Esophagus muscularis mucosa (tissue), 4 donors: ENCODE results near the gene CLEC16A. TPM values are rescaled to one million over a fixed set of nuclear protein-coding genes. Genes with fewer than 3 reads are reported as not detected.
"Not testable (repeated sequence)": the region's sequence is repeated elsewhere in the genome, so short reads cannot be mapped to it uniquely, and the experiment has no call there.

ENCODE experiments used
- DNase-seq: peaks from one replicate; pipeline ENCODE4 v3.0.0-alpha.2; 2017; ENCODE audit errors: extremely low spot score
- H3K27ac ChIP-seq, 4 donors: fragments of 200-600 bp; sonication (generic); replicated peaks in 1 of 4; 1 replicate in 3 of 4; 2 replicates in 1 of 4; pipeline ENCODE4 v1.5.1; 2016 to 2019; ENCODE audit warnings: mild to moderate bottlenecking in 1 of 4
- H3K27me3 ChIP-seq, 4 donors: fragments of 200-600 bp; sonication (generic); one replicate each; pipeline versions ENCODE4 v1.5.1 to v1.6.0; 2016 to 2019
- H3K36me3 ChIP-seq, 4 donors: fragments of 200-600 bp; sonication (generic); one replicate each; pipeline ENCODE4 v1.5.1; 2016 to 2019
- H3K4me1 ChIP-seq, 4 donors: fragments of 200-600 bp; sonication (generic); one replicate each; pipeline ENCODE4 v1.5.1; 2016 to 2019
- H3K4me3 ChIP-seq, 4 donors: fragments of 200-600 bp; sonication (generic); 1 replicate in 2 of 4; 2 replicates in 2 of 4; pipeline ENCODE4 v1.5.1; 2016 to 2019; ENCODE audit warnings: mild to moderate bottlenecking in 4 of 4, moderate library complexity in 1 of 4
- H3K9me3 ChIP-seq, 4 donors: fragments of 200-600 bp; sonication (generic); 1 replicate in 3 of 4; 2 replicates in 1 of 4; pipeline ENCODE4 v1.5.1; 2016 to 2019
- EP300 ChIP-seq: sonication (generic); formaldehyde crosslinking; IDR thresholded peaks from one replicate; pipeline ENCODE4 v1.6.1; 2017; ENCODE audit warnings: antibody characterized with exemption
- POLR2A ChIP-seq: fragments of 450-650 bp; IDR thresholded peaks from one replicate; pipeline ENCODE4 v1.6.1; 2017; ENCODE audit warnings: antibody characterized with exemption, moderate library complexity, mild to moderate bottlenecking, low read depth
- POLR2AphosphoS5 ChIP-seq, 2 donors: sonication (generic); formaldehyde crosslinking; IDR thresholded peaks; one replicate each; pipeline ENCODE4 v1.6.1; 2017; ENCODE audit warnings: antibody characterized with exemption in 2 of 2
- WGBS: methylation state at CpG from one replicate; pipeline ENCODE4 v1.1.5; 2018; 5-methylcytosine and 5-hydroxymethylcytosine counted together
- intact Hi-C: fragments of 100-400 bp; cut with DNase I; formaldehyde crosslinking; loops from one replicate; pipeline ENCODE4 v1.15.1; 2023
- total RNA-seq, 4 donors: library from RNA; depleted of rRNA; stranded (reverse); fragments of >200 nt; gene quantifications; one replicate each; pipeline versions ENCODE4 v1.1.0 to v1.2.1, GENCODE V29; 2016
- TF ChIP-seq, protein P1 (sequence below), 3 experiments: fragments of 200-600 bp in 2 of 3; fragments of 450-650 bp in 1 of 3; sonication (generic) in 2 of 3; IDR thresholded peaks; one replicate each; pipeline ENCODE4 v1.5.1; 2017 to 2019; ENCODE audit warnings: antibody characterized with exemption in 3 of 3, mild to moderate bottlenecking in 2 of 3, moderate library complexity in 1 of 3

Gene CLEC16A
- total RNA-seq, 4 donors from 2014 or later, result 22.3 to 34.7 (median 29.2) TPM

DNA sequence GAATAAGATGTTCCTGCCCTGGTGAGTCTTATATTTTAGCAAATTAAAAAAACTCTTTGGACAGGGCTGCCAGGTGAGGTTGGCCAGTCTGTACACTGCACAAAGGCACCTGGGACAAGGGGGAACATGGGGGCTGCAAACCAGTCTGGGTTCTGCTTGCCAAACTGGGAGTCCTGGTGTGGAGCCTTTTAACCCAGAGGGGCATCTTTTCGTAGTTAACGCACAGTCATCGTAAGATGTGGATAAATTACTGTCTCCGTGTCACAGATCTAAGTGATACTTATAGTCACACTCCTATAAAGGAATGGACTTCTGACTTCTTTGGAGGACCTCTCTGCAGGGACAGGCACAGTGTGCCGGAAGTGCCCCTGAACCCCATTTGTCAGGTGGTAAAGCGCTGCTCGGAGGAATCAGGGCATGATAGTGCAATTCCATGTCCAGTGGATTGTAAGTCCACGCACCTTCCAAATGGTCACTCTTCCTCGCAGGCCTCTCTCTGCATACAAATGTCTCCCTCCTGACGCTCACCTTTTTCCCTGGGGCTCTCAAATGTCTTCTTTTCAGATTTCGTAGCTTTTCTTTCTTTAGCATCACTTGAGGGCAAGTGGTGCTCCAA is 16.8 kb upstream of the CLEC16A start:
- H3K36me3 ChIP-seq, result peaks cover 26 to 86% (median 66%) of the 10 kb centered on the region in 4 donors
- TF ChIP-seq EP300 (no peak), POLR2AphosphoS5 (IDR thresholded peaks at IDR 0.05) (no peak), POLR2A (no peak)
- TF ChIP-seq, protein P1, sequence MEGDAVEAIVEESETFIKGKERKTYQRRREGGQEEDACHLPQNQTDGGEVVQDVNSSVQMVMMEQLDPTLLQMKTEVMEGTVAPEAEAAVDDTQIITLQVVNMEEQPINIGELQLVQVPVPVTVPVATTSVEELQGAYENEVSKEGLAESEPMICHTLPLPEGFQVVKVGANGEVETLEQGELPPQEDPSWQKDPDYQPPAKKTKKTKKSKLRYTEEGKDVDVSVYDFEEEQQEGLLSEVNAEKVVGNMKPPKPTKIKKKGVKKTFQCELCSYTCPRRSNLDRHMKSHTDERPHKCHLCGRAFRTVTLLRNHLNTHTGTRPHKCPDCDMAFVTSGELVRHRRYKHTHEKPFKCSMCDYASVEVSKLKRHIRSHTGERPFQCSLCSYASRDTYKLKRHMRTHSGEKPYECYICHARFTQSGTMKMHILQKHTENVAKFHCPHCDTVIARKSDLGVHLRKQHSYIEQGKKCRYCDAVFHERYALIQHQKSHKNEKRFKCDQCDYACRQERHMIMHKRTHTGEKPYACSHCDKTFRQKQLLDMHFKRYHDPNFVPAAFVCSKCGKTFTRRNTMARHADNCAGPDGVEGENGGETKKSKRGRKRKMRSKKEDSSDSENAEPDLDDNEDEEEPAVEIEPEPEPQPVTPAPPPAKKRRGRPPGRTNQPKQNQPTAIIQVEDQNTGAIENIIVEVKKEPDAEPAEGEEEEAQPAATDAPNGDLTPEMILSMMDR (IDR thresholded peaks at IDR 0.05), result no peak
- WGBS, result 98% methylated on average over 11 of the region's 11 CpGs
- H3K4me1 ChIP-seq, result peaks cover 31 to 43% (median 34%) of the 10 kb centered on the region in 4 donors
- intact Hi-C loops, result no loop called here
- DNase-seq, result no peak
- H3K27ac ChIP-seq, result no peak overlapping the region
- H3K27me3 ChIP-seq, result no peaks in the 10 kb centered on the region
- H3K4me3 ChIP-seq, result no peak overlapping the region
- H3K9me3 ChIP-seq, result no peaks in the 10 kb centered on the region

DNA sequence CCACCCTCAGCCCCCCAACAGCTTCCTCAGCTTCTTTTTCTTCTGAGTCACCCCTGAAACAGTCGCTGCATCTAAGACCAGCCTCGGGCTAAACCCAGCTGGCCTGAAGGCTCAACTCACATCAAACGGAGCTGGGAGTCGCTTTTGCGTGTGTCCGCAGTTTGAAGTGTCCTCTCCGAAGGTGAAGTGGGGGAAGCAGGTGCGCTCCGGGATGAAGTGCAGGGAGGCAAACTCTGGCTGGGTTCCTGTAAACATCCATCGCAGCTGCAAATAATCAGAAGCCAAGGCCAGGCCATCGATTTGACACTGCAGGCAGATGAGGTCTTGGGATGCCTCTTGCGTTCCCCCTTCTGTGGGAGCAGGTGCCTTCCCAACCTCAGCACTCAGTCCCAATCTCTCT is 15.3 kb upstream of the CLEC16A start:
- H3K9me3 ChIP-seq, H3K4me3 ChIP-seq, intact Hi-C loops, H3K27me3 ChIP-seq, DNase-seq, H3K27ac ChIP-seq: not testable (repeated sequence)
- Histone ChIP-seq H3K36me3 (peaks cover 26 to 98% (median 76%) of the 10 kb centered on the region in 4 donors), H3K4me1 (peaks cover 27 to 43% (median 34%) of the 10 kb centered on the region in 4 donors)
- 86% methylated on average over 12 of the region's 12 CpGs for WGBS

DNA sequence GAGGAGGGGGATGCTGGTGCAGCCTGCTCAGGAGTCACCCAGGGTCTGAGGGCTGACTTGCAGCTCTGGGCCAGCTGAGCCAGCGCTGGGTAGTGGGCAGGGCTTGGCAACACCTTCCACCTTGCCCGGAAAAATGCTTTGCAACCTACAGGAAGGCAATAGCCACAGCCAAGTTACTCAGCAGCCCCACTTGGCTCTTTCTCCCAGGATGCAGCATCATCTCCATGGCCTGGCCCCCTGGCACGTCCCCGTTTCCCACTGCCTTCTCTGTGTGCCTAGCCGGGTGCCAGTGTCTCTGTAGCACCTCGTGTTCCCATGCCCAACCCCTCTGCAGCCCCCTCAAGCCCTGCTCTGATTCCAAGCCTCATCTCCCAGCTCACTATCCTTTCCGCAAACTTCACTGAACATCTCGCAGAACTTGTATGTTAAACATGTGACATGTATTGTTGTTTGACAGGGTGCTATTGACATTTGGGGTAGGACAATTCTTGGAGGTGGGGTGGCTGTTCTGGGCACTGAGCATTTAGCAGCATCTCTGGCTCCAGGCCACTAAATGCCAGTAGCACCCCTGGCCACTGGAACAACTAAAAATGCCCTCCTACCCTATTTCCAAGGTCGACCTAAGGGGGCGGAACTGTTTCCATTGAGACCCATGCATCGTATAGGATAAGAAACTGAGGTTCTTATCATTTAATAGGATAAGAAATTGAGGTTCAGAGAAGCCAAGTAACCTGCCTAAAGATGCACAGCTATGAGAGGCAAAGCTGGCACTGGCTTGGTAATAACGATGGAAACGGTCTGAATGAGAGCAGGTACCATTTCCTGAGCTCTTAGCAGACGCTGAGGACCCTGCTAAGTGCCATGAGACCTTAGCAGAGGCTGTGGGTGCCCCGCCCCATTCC is 14.3 kb upstream of the CLEC16A start:
- H3K36me3 ChIP-seq, result peaks cover 23 to 88% (median 68%) of the 10 kb centered on the region in 4 donors

DNA sequence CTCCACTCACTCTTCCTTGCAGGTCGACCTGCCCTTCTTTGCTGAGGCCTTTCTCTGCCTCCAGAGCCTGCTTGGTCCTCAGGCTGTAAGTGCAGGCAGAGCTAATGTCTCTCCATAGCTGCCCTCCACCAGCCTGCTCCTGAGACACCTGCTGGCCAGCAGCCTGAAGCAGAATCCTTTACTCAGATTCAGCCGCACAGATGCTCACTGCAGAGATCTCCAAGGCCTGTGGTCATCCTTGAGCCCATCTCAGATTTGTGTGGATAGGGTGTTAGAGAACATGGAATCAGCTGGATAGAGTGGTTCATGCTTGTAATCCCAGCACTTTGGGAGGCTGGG is 13.6 kb upstream of the CLEC16A start:
- Histone ChIP-seq H3K4me3 (no peak overlapping the region), H3K9me3 (no peaks in the 10 kb centered on the region), H3K27ac (no peak overlapping the region), H3K36me3 (peaks cover 17 to 81% (median 62%) of the 10 kb centered on the region in 4 donors), H3K4me1 (peaks cover 38 to 54% (median 46%) of the 10 kb centered on the region in 4 donors), H3K27me3 (no peaks in the 10 kb centered on the region)
- intact Hi-C loops, result no loop called here
- WGBS, result 87% methylated on average over 2 of the region's 2 CpGs
- no peak for DNase-seq
- no peak for TF ChIP-seq POLR2A
- TF ChIP-seq POLR2AphosphoS5 (IDR thresholded peaks at IDR 0.05), result no peak
- TF ChIP-seq, protein P1 (IDR thresholded peaks at IDR 0.05), result no peak
- no peak for TF ChIP-seq EP300

More for the DNA sequence above, 14.3 kb upstream of the CLEC16A start:
- Histone ChIP-seq H3K27ac (no peak overlapping the region), H3K4me3 (no peak overlapping the region), H3K4me1 (peaks cover 32 to 48% (median 40%) of the 10 kb centered on the region in 4 donors), H3K27me3 (no peaks in the 10 kb centered on the region), H3K9me3 (no peaks in the 10 kb centered on the region)
- no peak for DNase-seq
- 64% methylated on average over 15 of the region's 15 CpGs for WGBS
- no peak for TF ChIP-seq EP300
- peak in 1 of 2 donors; percentile 3 for TF ChIP-seq POLR2AphosphoS5 (IDR thresholded peaks at IDR 0.05)
- intact Hi-C loops, result no loop called here

DNA sequence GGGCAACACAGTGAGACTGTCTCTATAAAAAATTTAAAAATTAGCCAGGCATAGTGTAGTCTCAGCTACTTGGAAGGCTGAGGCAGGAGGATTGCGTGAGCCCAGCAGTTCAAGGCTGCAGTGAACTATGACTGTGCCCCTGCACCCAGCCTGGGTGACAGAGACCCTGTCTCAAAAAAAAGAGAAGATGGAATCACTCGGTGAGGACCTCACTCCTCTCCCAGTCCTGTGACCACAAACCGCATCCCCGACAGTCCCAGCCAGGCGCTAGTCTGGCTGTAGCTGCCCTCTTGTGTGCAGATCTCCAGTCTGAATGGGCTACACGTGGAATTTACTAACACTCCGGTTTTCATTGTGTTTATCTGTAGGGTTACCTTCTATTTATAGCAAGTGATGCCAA is 13.2 kb upstream of the CLEC16A start:
- no peaks in the 10 kb centered on the region for H3K27me3 ChIP-seq
- DNase-seq, result no peak
- no peak for TF ChIP-seq EP300
- TF ChIP-seq, protein P1 (IDR thresholded peaks at IDR 0.05), result no peak
- no peak for TF ChIP-seq POLR2A
- TF ChIP-seq POLR2AphosphoS5 (IDR thresholded peaks at IDR 0.05), result no peak
- H3K36me3 ChIP-seq, result peaks cover 13 to 77% (median 58%) of the 10 kb centered on the region in 4 donors
- H3K27ac ChIP-seq, result no peak overlapping the region
- H3K4me1 ChIP-seq, result peaks cover 42 to 58% (median 50%) of the 10 kb centered on the region in 4 donors
- intact Hi-C loops, result no loop called here
- no peaks in the 10 kb centered on the region for H3K9me3 ChIP-seq
- 53% methylated on average over 7 of the region's 7 CpGs for WGBS
- H3K4me3 ChIP-seq, result no peak overlapping the region
